Brain microvascular endothelial cell (primary cell): ENCODE data around the gene TRAM2.

Experiments used
- DNase-seq: peaks from one replicate; pipeline ENCODE4 v3.0.0-alpha.2; 2020
- H3K27ac ChIP-seq: fragments of 250-450 bp; sonication (Bioruptor Pico); 2 replicates; pipeline ENCODE4 v1.5.1; 2020; ENCODE audit warnings: mild to moderate bottlenecking, moderate library complexity
- H3K27me3 ChIP-seq: fragments of 250-450 bp; sonication (Bioruptor Pico); replicated peaks from 2 replicates; pipeline ENCODE4 v1.5.1; 2020; ENCODE audit warnings: mild to moderate bottlenecking
- H3K36me3 ChIP-seq: fragments of 250-450 bp; sonication (Bioruptor Pico); replicated peaks from 2 replicates; pipeline ENCODE4 v1.5.1; 2020; ENCODE audit warnings: mild to moderate bottlenecking
- H3K4me3 ChIP-seq: 2 replicates; pipeline ENCODE4 v1.5.1; 2011; ENCODE audit warnings: low read depth, mild to moderate bottlenecking, control low read depth, low read length, moderate library complexity
- in situ Hi-C: cut with HindIII; loops from 2 replicates; pipeline ENCODE4 v1.10.0; 2017; ENCODE audit warnings: low sequenced_read_pairs, low pct_ligation_motif_present
- TF ChIP-seq, protein P1 (sequence below): IDR thresholded peaks from 2 replicates; pipeline ENCODE4 v1.5.1; 2011; ENCODE audit warnings: low read depth, mild to moderate bottlenecking, moderate library complexity, low read length, control low read depth, inconsistent platforms; ENCODE audit errors: missing control alignments

Gene TRAM2

DNA sequence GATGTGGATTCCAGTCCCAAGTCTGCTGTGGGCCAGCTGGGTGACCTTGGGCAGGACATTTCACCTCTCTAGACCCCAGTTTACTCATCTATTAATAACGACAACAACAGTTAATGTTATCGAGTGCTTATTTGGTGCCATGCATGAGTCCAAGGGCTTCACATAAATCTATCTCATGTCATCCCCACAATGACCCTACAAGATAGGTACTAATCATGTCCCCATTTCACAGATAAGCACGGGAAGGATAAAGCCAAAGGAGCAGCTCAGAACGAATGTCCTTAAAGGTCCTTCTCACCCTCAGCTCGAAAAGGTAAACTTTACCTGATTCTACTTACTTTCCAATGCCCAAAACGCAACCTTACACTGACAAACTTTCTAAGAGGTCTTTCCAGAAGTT is 35.7 kb downstream of the TRAM2 start:
- DNase-seq, result no peak
- Histone ChIP-seq H3K4me3 (no peak overlapping the region), H3K27me3 (no peaks in the 10 kb centered on the region), H3K36me3 (peaks cover 13% of the 10 kb centered on the region), H3K27ac (peak overlapping the region; percentile 90)
- in situ Hi-C loops, result no loop called here
- TF ChIP-seq, protein P1, sequence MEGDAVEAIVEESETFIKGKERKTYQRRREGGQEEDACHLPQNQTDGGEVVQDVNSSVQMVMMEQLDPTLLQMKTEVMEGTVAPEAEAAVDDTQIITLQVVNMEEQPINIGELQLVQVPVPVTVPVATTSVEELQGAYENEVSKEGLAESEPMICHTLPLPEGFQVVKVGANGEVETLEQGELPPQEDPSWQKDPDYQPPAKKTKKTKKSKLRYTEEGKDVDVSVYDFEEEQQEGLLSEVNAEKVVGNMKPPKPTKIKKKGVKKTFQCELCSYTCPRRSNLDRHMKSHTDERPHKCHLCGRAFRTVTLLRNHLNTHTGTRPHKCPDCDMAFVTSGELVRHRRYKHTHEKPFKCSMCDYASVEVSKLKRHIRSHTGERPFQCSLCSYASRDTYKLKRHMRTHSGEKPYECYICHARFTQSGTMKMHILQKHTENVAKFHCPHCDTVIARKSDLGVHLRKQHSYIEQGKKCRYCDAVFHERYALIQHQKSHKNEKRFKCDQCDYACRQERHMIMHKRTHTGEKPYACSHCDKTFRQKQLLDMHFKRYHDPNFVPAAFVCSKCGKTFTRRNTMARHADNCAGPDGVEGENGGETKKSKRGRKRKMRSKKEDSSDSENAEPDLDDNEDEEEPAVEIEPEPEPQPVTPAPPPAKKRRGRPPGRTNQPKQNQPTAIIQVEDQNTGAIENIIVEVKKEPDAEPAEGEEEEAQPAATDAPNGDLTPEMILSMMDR, result no peak

DNA sequence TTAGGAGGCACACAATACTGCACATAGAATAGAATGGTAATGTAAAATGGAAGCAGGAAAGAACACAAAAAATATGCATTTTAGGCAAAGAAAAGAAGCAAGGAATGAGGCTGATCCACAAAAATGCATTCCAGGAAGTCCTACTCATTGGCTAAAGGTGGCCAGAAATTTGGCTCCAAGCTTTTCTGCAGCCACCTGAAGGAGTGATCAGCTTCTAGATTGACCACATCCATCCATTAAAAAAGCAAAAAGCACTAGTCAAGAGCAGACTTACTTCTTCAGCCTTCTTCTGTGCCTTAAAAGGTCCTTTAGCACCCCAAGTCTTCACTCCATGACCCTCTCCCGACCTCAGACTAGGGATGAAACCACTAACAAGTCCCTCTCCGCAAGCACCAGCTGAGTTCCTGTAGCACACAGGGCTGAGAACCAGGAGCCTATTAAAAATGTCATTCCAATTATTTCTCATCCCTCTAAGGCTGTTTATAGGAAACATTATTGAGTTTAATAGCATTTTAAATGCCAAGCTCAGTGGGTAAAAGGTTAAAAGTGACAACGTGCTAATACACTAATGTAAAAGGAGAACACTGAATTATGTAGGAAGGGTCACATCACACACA is 36.5 kb downstream of the TRAM2 start:
- Histone ChIP-seq H3K4me3 (no peak overlapping the region), H3K27me3 (no peaks in the 10 kb centered on the region), H3K27ac (peak overlapping the region; percentile 90), H3K36me3 (peaks cover 12% of the 10 kb centered on the region)
- TF ChIP-seq, protein P1, result no peak
- in situ Hi-C loops, result no loop called here
- no peak for DNase-seq

DNA sequence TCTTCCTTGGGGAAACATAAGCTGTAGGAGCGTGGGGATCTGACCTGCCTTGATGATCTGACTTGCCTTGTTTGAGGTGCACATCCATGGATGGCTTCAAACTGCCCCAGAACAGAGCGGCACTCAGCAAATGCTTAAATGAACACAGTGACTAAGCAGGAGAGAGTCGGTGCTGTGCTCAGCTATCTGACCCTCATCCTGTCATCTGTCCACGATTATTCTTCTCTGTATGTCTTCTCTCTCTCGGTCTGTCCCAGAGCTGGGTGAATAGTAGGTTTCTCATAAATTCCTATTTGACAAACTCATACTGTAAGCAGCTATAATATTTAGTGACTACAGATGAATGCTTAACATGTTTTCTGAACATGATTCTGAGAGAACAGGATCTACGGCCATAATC is 37.3 kb downstream of the TRAM2 start:
- Histone ChIP-seq H3K27me3 (no peaks in the 10 kb centered on the region), H3K27ac (peak overlapping the region; percentile 90), H3K4me3 (no peak overlapping the region), H3K36me3 (peaks cover 20% of the 10 kb centered on the region)
- TF ChIP-seq, protein P1, result no peak
- in situ Hi-C loops, result no loop called here
- DNase-seq, result peak; percentile 75

DNA sequence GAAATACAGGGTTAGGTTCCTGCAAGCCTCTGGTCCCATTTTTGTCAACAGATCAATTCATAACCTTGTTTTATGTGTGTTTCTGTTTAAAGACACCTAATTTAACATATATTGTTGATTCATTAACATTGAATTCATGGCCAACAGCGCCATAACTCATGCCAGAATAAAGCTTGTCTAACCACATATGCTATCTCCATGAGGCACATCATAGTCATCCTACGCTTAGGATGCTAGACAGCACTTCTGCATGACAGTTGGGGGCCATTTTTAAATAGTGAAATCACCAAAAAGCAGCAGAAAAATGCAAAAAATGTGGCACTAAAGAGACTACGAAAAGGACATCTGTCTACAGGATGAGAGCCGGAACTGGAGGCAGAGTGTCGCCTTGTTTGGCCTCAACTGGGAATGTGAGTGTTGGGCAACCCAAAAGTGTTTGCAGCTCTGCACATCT is 37.9 kb downstream of the TRAM2 start:
- Histone ChIP-seq H3K27ac (peak overlapping the region; percentile 90), H3K36me3 (peaks cover 26% of the 10 kb centered on the region), H3K4me3 (no peak overlapping the region), H3K27me3 (no peaks in the 10 kb centered on the region)
- TF ChIP-seq, protein P1, result no peak
- DNase-seq, result peak; percentile 62
- in situ Hi-C loops, result no loop called here

DNA sequence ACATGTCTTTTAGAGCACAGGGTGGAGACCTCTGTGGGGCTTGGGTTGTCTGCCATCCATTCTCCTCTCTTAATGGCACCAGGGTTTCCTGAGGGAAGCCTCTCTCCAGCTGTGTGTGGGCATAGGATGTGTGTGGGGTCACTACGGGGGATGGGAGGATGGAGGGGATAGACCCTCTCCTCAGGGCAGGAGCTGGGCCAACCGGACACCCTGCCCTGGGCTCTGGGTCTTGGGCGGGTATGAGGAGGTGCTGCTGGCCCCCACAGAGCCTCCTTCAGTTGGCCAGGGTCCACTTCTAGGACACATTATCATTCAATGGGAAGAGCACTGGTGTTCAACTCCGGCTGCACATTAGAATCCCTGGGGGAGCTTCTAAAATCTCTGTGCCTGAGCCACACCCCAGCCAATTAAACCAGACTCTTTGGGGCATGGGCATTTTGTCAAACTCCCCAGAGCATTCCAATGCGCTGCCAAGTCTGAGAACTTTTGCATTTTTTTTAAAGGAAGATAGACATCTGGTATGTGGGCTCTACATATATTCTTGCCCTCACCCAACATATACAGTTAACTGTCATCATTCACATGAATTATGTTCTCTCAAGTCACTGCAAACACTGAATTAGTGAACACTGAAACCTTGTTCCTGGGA is 38.5 kb downstream of the TRAM2 start:
- TF ChIP-seq, protein P1, result no peak
- H3K36me3 ChIP-seq, result peaks cover 31% of the 10 kb centered on the region
- H3K27ac ChIP-seq, result peak overlapping the region; percentile 90
- H3K27me3 ChIP-seq, result no peaks in the 10 kb centered on the region
- no peak for DNase-seq
- no peak overlapping the region for H3K4me3 ChIP-seq
- in situ Hi-C loops, result no loop called here
